Mesenchymal stem cell (in vitro differentiated cells and primary cell): Measurements from ENCODE around the gene PLEKHA8.

Experiments used
- DNase-seq: peaks from one replicate; pipeline ENCODE4 v3.0.0-alpha.2; 2013
- H2AFZ ChIP-seq: one replicate; pipeline ENCODE4 v1.6.1; 2013; ENCODE audit warnings: low read depth, mild to moderate bottlenecking, control low read depth, inconsistent platforms, low read length, moderate library complexity
- H2AK5ac ChIP-seq: 2 replicates; pipeline ENCODE4 v1.6.1; 2013; ENCODE audit warnings: low read length, moderate library complexity, mild to moderate bottlenecking, inconsistent platforms; ENCODE audit not compliant: severe bottlenecking
- H2BK120ac ChIP-seq: one replicate; pipeline ENCODE4 v1.6.1; 2013; ENCODE audit warnings: low read depth, mild to moderate bottlenecking, inconsistent platforms, low read length, moderate library complexity
- H2BK12ac ChIP-seq, 2 experiments: one replicate each; pipeline ENCODE4 v1.6.1; 2013; ENCODE audit warnings: inconsistent platforms in 2 of 2, low read length in 2 of 2, mild to moderate bottlenecking in 2 of 2, moderate library complexity in 2 of 2, control low read depth in 1 of 2
- H2BK15ac ChIP-seq: one replicate; pipeline ENCODE4 v1.6.1; 2013; ENCODE audit warnings: mild to moderate bottlenecking, low read depth, inconsistent platforms; ENCODE audit not compliant: poor library complexity, severe bottlenecking
- H2BK5ac ChIP-seq: 2 replicates; pipeline ENCODE4 v1.6.1; 2013; ENCODE audit warnings: low read depth, mild to moderate bottlenecking, low read length, control low read depth, inconsistent platforms; ENCODE audit not compliant: poor library complexity, severe bottlenecking
- H3K14ac ChIP-seq, 2 experiments: one replicate each; pipeline ENCODE4 v1.6.1; 2013; ENCODE audit warnings: inconsistent platforms in 2 of 2, low read length in 2 of 2, control low read depth in 1 of 2, mild to moderate bottlenecking in 1 of 2, moderate library complexity in 1 of 2
- H3K18ac ChIP-seq, 2 experiments: one replicate each; pipeline ENCODE4 v1.6.1; 2013; ENCODE audit warnings: inconsistent platforms in 2 of 2, low read length in 2 of 2, control low read depth in 1 of 2, low read depth in 1 of 2, mild to moderate bottlenecking in 1 of 2
- H3K23ac ChIP-seq, 2 experiments: one replicate each; pipeline ENCODE4 v1.6.1; 2013; ENCODE audit warnings: inconsistent platforms in 2 of 2, low read length in 2 of 2, mild to moderate bottlenecking in 2 of 2, moderate library complexity in 2 of 2, control low read depth in 1 of 2
- H3K27ac ChIP-seq: 2 replicates; pipeline ENCODE4 v1.5.1; 2013; ENCODE audit warnings: mild to moderate bottlenecking, moderate library complexity, low read length, control low read depth, inconsistent platforms; ENCODE audit not compliant: poor library complexity, severe bottlenecking
- H3K27me3 ChIP-seq, 2 experiments: 2 replicates each; pipeline versions ENCODE4 v1.6.1 to v1.7.0; 2013; ENCODE audit warnings: low read length in 2 of 2, mild to moderate bottlenecking in 2 of 2, moderate library complexity in 2 of 2, control low read depth in 1 of 2, inconsistent platforms in 1 of 2; ENCODE audit not compliant: control insufficient read depth in 1 of 2, insufficient read depth in 1 of 2
- H3K36me3 ChIP-seq, 2 experiments: 2 replicates each; pipeline versions ENCODE4 v1.6.1 to v1.7.0; 2013; ENCODE audit warnings: low read length in 2 of 2, control low read depth in 1 of 2, inconsistent platforms in 1 of 2, low read depth in 1 of 2, mild to moderate bottlenecking in 1 of 2; ENCODE audit not compliant: insufficient read depth in 2 of 2, control insufficient read depth in 1 of 2
- H3K4ac ChIP-seq, 2 experiments: one replicate each; pipeline ENCODE4 v1.6.1; 2013; ENCODE audit warnings: inconsistent platforms in 2 of 2, low read length in 2 of 2, mild to moderate bottlenecking in 2 of 2, moderate library complexity in 2 of 2, control low read depth in 1 of 2, low read depth in 1 of 2
- H3K4me1 ChIP-seq: 2 replicates; pipeline ENCODE4 v1.6.1; 2013; ENCODE audit warnings: low read depth, low read length, control low read depth; ENCODE audit not compliant: control insufficient read depth, insufficient read depth
- H3K4me2 ChIP-seq: 2 replicates; pipeline ENCODE4 v1.6.1; 2013; ENCODE audit warnings: low read length, mild to moderate bottlenecking, inconsistent platforms; ENCODE audit not compliant: poor library complexity, severe bottlenecking
- H3K4me3 ChIP-seq, 2 experiments: 2 replicates each; pipeline versions ENCODE4 v1.5.1 to v1.7.0; 2013; ENCODE audit warnings: low read length in 2 of 2, mild to moderate bottlenecking in 2 of 2, control low read depth in 1 of 2, low read depth in 1 of 2; ENCODE audit not compliant: insufficient read depth in 1 of 2
- H3K79me1 ChIP-seq: replicated peaks from 2 replicates; pipeline ENCODE4 v1.6.1; 2013; ENCODE audit warnings: mild to moderate bottlenecking, control low read depth, low read length, inconsistent platforms; ENCODE audit not compliant: poor library complexity, severe bottlenecking
- H3K9ac ChIP-seq: 2 replicates; pipeline ENCODE4 v1.7.0; 2013; ENCODE audit warnings: mild to moderate bottlenecking, low read length, moderate library complexity
- H3K9me3 ChIP-seq: 2 replicates; pipeline ENCODE4 v1.7.0; 2013; ENCODE audit warnings: mild to moderate bottlenecking, low read length; ENCODE audit not compliant: control insufficient read depth
- H4K8ac ChIP-seq: one replicate; pipeline ENCODE4 v1.6.1; 2013; ENCODE audit warnings: inconsistent platforms, mild to moderate bottlenecking, low read length, moderate library complexity
- H4K91ac ChIP-seq: one replicate; pipeline ENCODE4 v1.6.1; 2013; ENCODE audit warnings: mild to moderate bottlenecking, low read length, inconsistent platforms
- WGBS: methylation state at CpG from one replicate; pipeline ENCODE4 v1.1.7; 2013; ENCODE audit warnings: mixed read lengths; 5-methylcytosine and 5-hydroxymethylcytosine counted together

Gene PLEKHA8

DNA sequence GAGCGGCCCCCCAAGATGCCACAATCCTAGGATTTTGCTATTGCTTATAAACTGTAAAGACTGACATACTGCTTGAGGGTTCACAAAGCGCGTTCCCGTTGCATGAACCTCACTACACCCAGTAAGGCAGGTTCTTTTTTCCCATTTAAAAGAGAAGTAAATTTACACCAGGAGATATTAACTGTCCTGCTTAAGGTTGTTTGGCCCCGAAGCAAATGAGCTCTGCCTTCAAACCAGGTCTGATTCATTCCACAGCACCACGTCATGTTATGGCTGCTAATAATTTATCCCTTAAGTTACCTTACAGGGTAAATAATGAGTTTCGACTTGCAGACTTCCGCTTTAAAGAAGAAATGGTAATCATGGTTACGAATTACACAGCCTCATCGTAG is 1.2 kb upstream of the PLEKHA8 start:
- Histone ChIP-seq H2BK5ac (no peak overlapping the region), H2BK120ac (no peak overlapping the region), H3K27me3 (no peaks in the 10 kb centered on the region), H2BK12ac (no peak overlapping the region), H3K9ac (peak overlapping the region; percentile 97), H2BK15ac (no peak overlapping the region), H3K27ac (peak overlapping the region; percentile 94), H3K36me3 (no peaks in the 10 kb centered on the region), H3K4me1 (peaks cover 3% of the 10 kb centered on the region), H3K79me1 (peaks cover 16% of the 10 kb centered on the region), H3K14ac (no peak overlapping the region), H4K8ac (no peak overlapping the region), H2AK5ac (no peak overlapping the region), H3K23ac (no peak overlapping the region), H3K18ac (peak overlapping the region in 1 of 2 experiments; percentile 72), H3K4ac (no peak overlapping the region), H3K4me3 (peak overlapping the region; percentile 39 to 97), H3K9me3 (no peaks in the 10 kb centered on the region), H3K4me2 (peak overlapping the region; percentile 80), H2AFZ (peak overlapping the region; percentile 54), H4K91ac (no peak overlapping the region)
- no peak for DNase-seq
- 0% methylated on average over 2 of the region's 10 CpGs for WGBS

- Histone ChIP-seq H3K36me3 (no peaks in the 10 kb centered on the region), H3K14ac (no peak overlapping the region), H3K9me3 (no peaks in the 10 kb centered on the region), H2AK5ac (no peak overlapping the region), H4K8ac (no peak overlapping the region), H3K4ac (no peak overlapping the region), H3K9ac (peak overlapping the region; percentile 97), H3K4me1 (peaks cover 4% of the 10 kb centered on the region), H2BK120ac (no peak overlapping the region), H3K4me2 (peak overlapping the region; percentile 81), H3K4me3 (peak overlapping the region; percentile 95 to 97), H3K27ac (peak overlapping the region; percentile 31), H3K27me3 (no peaks in the 10 kb centered on the region), H3K79me1 (peaks cover 16% of the 10 kb centered on the region), H2AFZ (peak overlapping the region; percentile 75), H2BK12ac (peak overlapping the region in 1 of 2 experiments; percentile 29), H4K91ac (no peak overlapping the region), H2BK5ac (no peak overlapping the region), H2BK15ac (no peak overlapping the region), H3K23ac (no peak overlapping the region), H3K18ac (peak overlapping the region in 1 of 2 experiments; percentile 28)
- no peak for DNase-seq
- WGBS = 8% methylated on average over 8 of the region's 9 CpGs
These were observed 434 bp upstream of the PLEKHA8 start for GRCh38 chr7:30027740-30028215.

DNA sequence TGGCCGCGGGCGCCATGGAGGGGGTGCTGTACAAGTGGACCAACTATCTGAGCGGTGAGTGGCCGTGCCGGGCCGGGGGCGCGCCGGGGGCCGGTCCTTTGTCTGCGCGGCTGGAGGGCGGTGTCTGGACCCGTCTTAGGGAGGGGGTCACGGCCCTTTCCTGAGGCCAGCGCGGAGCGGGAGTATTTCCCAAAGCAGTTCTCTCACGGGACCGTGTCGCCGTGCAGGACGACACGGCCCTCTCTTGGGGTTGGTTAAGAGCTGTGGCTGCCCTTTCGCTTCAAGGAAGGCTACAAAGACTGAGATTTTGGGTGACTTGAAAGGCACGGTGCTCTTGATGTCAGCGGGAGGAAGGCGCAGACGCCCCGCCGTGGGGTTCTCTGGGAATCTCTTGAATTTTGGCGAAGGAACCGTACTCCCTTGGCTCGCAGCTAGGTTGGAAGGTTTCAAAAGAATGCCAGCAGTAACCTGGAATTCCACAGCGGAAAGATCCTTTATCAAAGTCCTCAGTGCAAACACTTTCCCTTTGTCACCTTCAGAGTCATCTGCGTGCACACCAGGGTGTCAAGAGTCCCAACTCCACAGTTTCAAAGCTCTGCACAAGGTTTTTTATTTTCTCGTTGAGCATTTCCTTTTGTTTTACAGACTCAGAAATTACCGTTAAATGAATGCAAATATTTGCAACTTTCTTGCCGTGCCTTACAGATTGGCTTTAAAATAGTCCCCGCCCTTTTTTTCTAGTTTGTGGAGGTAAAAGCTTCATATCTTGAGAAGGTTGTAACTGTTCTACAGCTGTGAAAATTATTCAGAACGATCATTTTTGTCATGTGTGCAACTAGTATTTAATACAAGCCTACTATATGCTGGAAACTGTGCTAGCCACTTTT is 780 bp downstream of the PLEKHA8 start:
- WGBS = under 1% methylated on average over 38 of the region's 42 CpGs
- peak overlapping the region; percentile 95 to 97 for H3K4me3 ChIP-seq
- H3K14ac ChIP-seq = peak overlapping the region in 1 of 2 experiments; percentile 96
- no peaks in the 10 kb centered on the region for H3K27me3 ChIP-seq
- H3K18ac ChIP-seq = peak overlapping the region; percentile 37 to 92
- no peak overlapping the region for H2BK12ac ChIP-seq
- H3K36me3 ChIP-seq = peaks cover 0 to 3% of the 10 kb centered on the region in 2 experiments
- H2AFZ ChIP-seq = peak overlapping the region; percentile 89
- H4K8ac ChIP-seq = no peak overlapping the region
- no peak overlapping the region for H2BK5ac ChIP-seq
- no peak overlapping the region for H2BK120ac ChIP-seq
- H2BK15ac ChIP-seq = peak overlapping the region; percentile 91
- H3K4me1 ChIP-seq = peaks cover 4% of the 10 kb centered on the region
- peak overlapping the region in 1 of 2 experiments; percentile 70 for H3K23ac ChIP-seq
- peaks cover 9% of the 10 kb centered on the region for H3K79me1 ChIP-seq
- peak overlapping the region; percentile 97 for H3K9ac ChIP-seq
- no peaks in the 10 kb centered on the region for H3K9me3 ChIP-seq
- H3K4ac ChIP-seq = peak overlapping the region; percentile 51 to 76
- no peak overlapping the region for H2AK5ac ChIP-seq
- DNase-seq = peak; percentile 59
- peak overlapping the region; percentile 35 for H3K27ac ChIP-seq
- peak overlapping the region; percentile 81 for H3K4me2 ChIP-seq
- H4K91ac ChIP-seq = peak overlapping the region; percentile 90

- no peaks in the 10 kb centered on the region for H3K9me3 ChIP-seq
- H3K9ac ChIP-seq = peak overlapping the region; percentile 97
- H2BK12ac ChIP-seq = no peak overlapping the region
- H2BK5ac ChIP-seq = no peak overlapping the region
- peak overlapping the region in 1 of 2 experiments; percentile 97 for H3K4me3 ChIP-seq
- H4K8ac ChIP-seq = no peak overlapping the region
- H2BK120ac ChIP-seq = no peak overlapping the region
- WGBS = 24% methylated on average over 6 of the region's 6 CpGs
- no peak overlapping the region for H2AFZ ChIP-seq
- no peak overlapping the region for H4K91ac ChIP-seq
- no peak overlapping the region for H2BK15ac ChIP-seq
- peaks cover 4% of the 10 kb centered on the region for H3K4me1 ChIP-seq
- peaks cover 12% of the 10 kb centered on the region for H3K79me1 ChIP-seq
- no peaks in the 10 kb centered on the region for H3K27me3 ChIP-seq
- no peak for DNase-seq
- H3K18ac ChIP-seq = no peak overlapping the region
- no peak overlapping the region for H3K23ac ChIP-seq
- H3K36me3 ChIP-seq = peaks cover 0 to 3% of the 10 kb centered on the region in 2 experiments
- H3K27ac ChIP-seq = no peak overlapping the region
- peak overlapping the region; percentile 82 for H3K4me2 ChIP-seq
- H3K14ac ChIP-seq = no peak overlapping the region
- H3K4ac ChIP-seq = no peak overlapping the region
- H2AK5ac ChIP-seq = no peak overlapping the region
These were observed 1.5 kb downstream of the PLEKHA8 start for GRCh38 chr7:30029696-30030095.
